Measurements from ENCODE around the gene PRSS12. TPM values are rescaled to one million over a fixed set of nuclear protein-coding genes. Genes with fewer than 3 reads are reported as not detected.

PRSS12 gene
- total and polyA plus RNA-seq, 2 experiments from 2014 or later, result 8.2 to 14.4 TPM

- H3K9me2 ChIP-seq (replicated peaks; ENCODE audit: insufficient read depth), result no peaks in the 10 kb centered on the region
- H3K27me3 ChIP-seq, result no peaks in the 10 kb centered on the region
- H3K9me3 ChIP-seq (ENCODE audit: low read depth), result no peaks in the 10 kb centered on the region
- H3K4me1 ChIP-seq (ENCODE audit: insufficient read depth), result no peaks in the 10 kb centered on the region
- no peaks in the 10 kb centered on the region for H4K20me1 ChIP-seq (ENCODE audit: insufficient read depth, poor library complexity, severe bottlenecking)
- TF ChIP-seq CTCF (IDR thresholded peaks at IDR 0.05; ENCODE audit: poor library complexity) (no peak), EZH2 (IDR thresholded peaks at IDR 0.05; ENCODE audit: borderline replicate concordance) (no peak), EZH2phosphoT487 (IDR thresholded peaks at IDR 0.05; ENCODE audit: low read depth, severe bottlenecking, unreplicated experiment) (no peak)
- H2AFZ ChIP-seq, result no peak overlapping the region
- H3K27ac ChIP-seq, result no peak overlapping the region
- no peak for DNase-seq (ENCODE audit: low spot score)
- H3K79me2 ChIP-seq, result no peaks in the 10 kb centered on the region
- no peak overlapping the region for H3K4me2 ChIP-seq
- H3K4me3 ChIP-seq, result no peak overlapping the region
- WGBS (ENCODE audit: low lambda C conversion rate, missing lambda C conversion rate), result 96% methylated on average over 4 of the region's 4 CpGs
- no peaks in the 10 kb centered on the region for H3K36me3 ChIP-seq (replicated peaks; ENCODE audit: insufficient read depth, low read depth)
These were observed 14.8 kb downstream of the PRSS12 start for GRCh38 chr4:118337954-118338353.

- TF ChIP-seq CTCF (IDR thresholded peaks at IDR 0.05; ENCODE audit: poor library complexity), result no peak
- no peak for TF ChIP-seq EZH2phosphoT487 (IDR thresholded peaks at IDR 0.05; ENCODE audit: low read depth, severe bottlenecking, unreplicated experiment)
- no peak for TF ChIP-seq EZH2 (IDR thresholded peaks at IDR 0.05; ENCODE audit: borderline replicate concordance)
- Histone ChIP-seq H4K20me1 (ENCODE audit: insufficient read depth, poor library complexity, severe bottlenecking) (no peaks in the 10 kb centered on the region), H3K79me2 (no peaks in the 10 kb centered on the region), H3K4me3 (no peak overlapping the region), H3K4me1 (ENCODE audit: insufficient read depth) (no peaks in the 10 kb centered on the region), H3K36me3 (replicated peaks; ENCODE audit: insufficient read depth, low read depth) (no peaks in the 10 kb centered on the region), H3K27ac (no peak overlapping the region), H3K9me2 (replicated peaks; ENCODE audit: insufficient read depth) (no peaks in the 10 kb centered on the region), H3K9me3 (ENCODE audit: low read depth) (no peaks in the 10 kb centered on the region), H3K27me3 (no peaks in the 10 kb centered on the region), H3K4me2 (no peak overlapping the region), H2AFZ (no peak overlapping the region)
- WGBS (ENCODE audit: low lambda C conversion rate, missing lambda C conversion rate), result 87% methylated on average over 4 of the region's 4 CpGs
- no peak for DNase-seq (ENCODE audit: low spot score)
These were observed 17.0 kb downstream of the PRSS12 start for GRCh38 chr4:118335774-118336173.

GRCh38 chr4:118335324-118335723 lies 17.5 kb downstream of the PRSS12 start:
- no peak for DNase-seq (ENCODE audit: low spot score)
- Histone ChIP-seq H4K20me1 (ENCODE audit: insufficient read depth, poor library complexity, severe bottlenecking) (no peaks in the 10 kb centered on the region), H3K4me1 (ENCODE audit: insufficient read depth) (no peaks in the 10 kb centered on the region), H3K27ac (no peak overlapping the region), H3K9me2 (replicated peaks; ENCODE audit: insufficient read depth) (no peaks in the 10 kb centered on the region), H3K79me2 (no peaks in the 10 kb centered on the region), H3K9me3 (ENCODE audit: low read depth) (no peaks in the 10 kb centered on the region), H3K36me3 (replicated peaks; ENCODE audit: insufficient read depth, low read depth) (no peaks in the 10 kb centered on the region), H3K4me3 (no peak overlapping the region), H3K4me2 (no peak overlapping the region), H2AFZ (no peak overlapping the region), H3K27me3 (no peaks in the 10 kb centered on the region)
- WGBS (ENCODE audit: low lambda C conversion rate, missing lambda C conversion rate), result 89% methylated on average over 6 of the region's 6 CpGs
- TF ChIP-seq EZH2 (IDR thresholded peaks at IDR 0.05; ENCODE audit: borderline replicate concordance) (no peak), EZH2phosphoT487 (IDR thresholded peaks at IDR 0.05; ENCODE audit: low read depth, severe bottlenecking, unreplicated experiment) (no peak), CTCF (IDR thresholded peaks at IDR 0.05; ENCODE audit: poor library complexity) (no peak)

GRCh38 chr4:118331352-118331751 lies 21.5 kb downstream of the PRSS12 start:
- Histone ChIP-seq H3K9me3 (ENCODE audit: low read depth) (no peaks in the 10 kb centered on the region), H3K27ac (no peak overlapping the region), H3K4me3 (no peak overlapping the region), H3K27me3 (no peaks in the 10 kb centered on the region), H3K9me2 (replicated peaks; ENCODE audit: insufficient read depth) (no peaks in the 10 kb centered on the region), H2AFZ (no peak overlapping the region), H3K79me2 (no peaks in the 10 kb centered on the region), H3K36me3 (replicated peaks; ENCODE audit: insufficient read depth, low read depth) (no peaks in the 10 kb centered on the region), H3K4me2 (no peak overlapping the region), H4K20me1 (ENCODE audit: insufficient read depth, poor library complexity, severe bottlenecking) (no peaks in the 10 kb centered on the region), H3K4me1 (ENCODE audit: insufficient read depth) (no peaks in the 10 kb centered on the region)
- WGBS (ENCODE audit: low lambda C conversion rate, missing lambda C conversion rate), result 81% methylated on average over 3 of the region's 3 CpGs
- no peak for DNase-seq (ENCODE audit: low spot score)
- TF ChIP-seq EZH2 (IDR thresholded peaks at IDR 0.05; ENCODE audit: borderline replicate concordance), result no peak
- TF ChIP-seq CTCF (IDR thresholded peaks at IDR 0.05; ENCODE audit: poor library complexity), result no peak
- no peak for TF ChIP-seq EZH2phosphoT487 (IDR thresholded peaks at IDR 0.05; ENCODE audit: low read depth, severe bottlenecking, unreplicated experiment)
